Loucy (cell line): ENCODE data around the gene CFAP20.

Experiments used
- H2AFZ ChIP-seq: fragments of 200-600 bp; sonication (generic); 2 replicates; pipeline ENCODE4 v1.6.0; 2016; ENCODE audit warnings: antibody characterized with exemption, mild to moderate bottlenecking, low read length, moderate library complexity
- H3F3A ChIP-seq: fragments of 200-600 bp; 2 replicates; pipeline ENCODE4 v1.6.0; 2016; ENCODE audit warnings: antibody characterized with exemption, low read depth, mild to moderate bottlenecking
- H3K27me3 ChIP-seq: fragments of 200-600 bp; sonication (generic); 2 replicates; pipeline ENCODE4 v1.6.1; 2014; ENCODE audit warnings: low read length, mild to moderate bottlenecking; ENCODE audit not compliant: insufficient read depth, poor library complexity, severe bottlenecking
- H3K36me3 ChIP-seq: fragments of 200-600 bp; sonication (generic); 2 replicates; pipeline ENCODE4 v1.6.1; 2016; ENCODE audit warnings: low read length; ENCODE audit not compliant: insufficient read depth
- H3K4me1 ChIP-seq: fragments of 200-600 bp; sonication (generic); 2 replicates; pipeline ENCODE4 v1.5.1; 2014; ENCODE audit warnings: low read length, mild to moderate bottlenecking; ENCODE audit not compliant: insufficient read depth, poor library complexity, severe bottlenecking
- H3K4me2 ChIP-seq: fragments of 200-600 bp; sonication (generic); 2 replicates; pipeline ENCODE4 v1.6.0; 2014; ENCODE audit warnings: antibody characterized with exemption, low read length, low read depth, mild to moderate bottlenecking; ENCODE audit not compliant: poor library complexity, severe bottlenecking
- H3K4me3 ChIP-seq: fragments of 200-600 bp; sonication (generic); 2 replicates; pipeline ENCODE4 v1.5.1; 2014; ENCODE audit warnings: low read length, mild to moderate bottlenecking, mixed read lengths; ENCODE audit not compliant: poor library complexity, severe bottlenecking
- H3K79me2 ChIP-seq: fragments of 200-600 bp; sonication (generic); 2 replicates; pipeline ENCODE4 v1.6.1; 2014; ENCODE audit warnings: low read length; ENCODE audit not compliant: insufficient read depth
- H3K9ac ChIP-seq: fragments of 200-600 bp; sonication (generic); 2 replicates; pipeline ENCODE4 v1.6.0; 2014; ENCODE audit warnings: mild to moderate bottlenecking, low read depth, low read length, moderate library complexity; ENCODE audit not compliant: poor library complexity, severe bottlenecking
- H3K9me2 ChIP-seq: fragments of 200-600 bp; sonication (generic); replicated peaks from 2 replicates; pipeline ENCODE4 v1.6.1; 2016; ENCODE audit warnings: low read depth, low read length, mixed read lengths
- H3K9me3 ChIP-seq: fragments of 200-600 bp; sonication (generic); 2 replicates; pipeline ENCODE4 v1.6.1; 2014; ENCODE audit warnings: mild to moderate bottlenecking, antibody characterized with exemption, low read length, low read depth; ENCODE audit not compliant: insufficient read depth
- H4K20me1 ChIP-seq: fragments of 200-600 bp; sonication (generic); 2 replicates; pipeline ENCODE4 v1.6.0; 2014; ENCODE audit warnings: antibody characterized with exemption, low read length, mild to moderate bottlenecking; ENCODE audit not compliant: insufficient read depth, poor library complexity, severe bottlenecking
- CTCF ChIP-seq: fragments of 200-600 bp; sonication (generic); conservative IDR thresholded peaks from 2 replicates; pipeline ENCODE4 v1.5.1; 2014; ENCODE audit warnings: mild to moderate bottlenecking, antibody characterized with exemption, low read length
- EZH2phosphoT487 ChIP-seq: fragments of 200-600 bp; IDR thresholded peaks from 2 replicates; pipeline ENCODE4 v1.6.1; 2018; ENCODE audit warnings: antibody characterized with exemption, mild to moderate bottlenecking, moderate library complexity, borderline replicate concordance

The CFAP20 gene

DNA sequence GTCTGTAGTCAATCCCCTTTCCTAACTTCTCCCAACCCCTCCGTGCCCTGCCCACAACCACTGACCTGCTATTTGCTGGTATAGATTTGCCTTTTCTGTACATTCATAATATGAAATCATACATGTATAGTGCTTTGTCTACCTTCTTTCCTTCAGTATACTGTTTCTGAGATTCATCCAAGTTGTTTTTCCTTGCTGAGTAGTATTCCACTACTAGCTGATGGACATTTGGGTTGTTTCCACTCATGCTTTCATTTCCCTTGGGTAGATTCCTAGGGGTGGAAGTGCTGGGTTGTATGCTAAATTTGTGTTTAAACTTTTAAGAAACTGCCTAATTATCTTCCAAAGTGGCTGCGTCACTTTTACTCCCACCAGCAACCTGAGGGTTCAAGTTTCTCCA is 41.0 kb upstream of the CFAP20 start:
- TF ChIP-seq CTCF (no peak), EZH2phosphoT487 (no peak)
- H3K4me2 ChIP-seq: no peak overlapping the region
- H3K9me2 ChIP-seq: no peaks in the 10 kb centered on the region
- no peaks in the 10 kb centered on the region for H3K27me3 ChIP-seq
- H3K9ac ChIP-seq: no peak overlapping the region
- peaks cover 86% of the 10 kb centered on the region for H3K36me3 ChIP-seq
- no peaks in the 10 kb centered on the region for H3F3A ChIP-seq
- no peak overlapping the region for H3K4me3 ChIP-seq
- H3K4me1 ChIP-seq: no peaks in the 10 kb centered on the region
- H3K9me3 ChIP-seq: no peaks in the 10 kb centered on the region
- H3K79me2 ChIP-seq: peaks cover 6% of the 10 kb centered on the region; the same call in 1 of the 2 replicates
- H2AFZ ChIP-seq: no peak overlapping the region
- peaks cover 1% of the 10 kb centered on the region for H4K20me1 ChIP-seq

DNA sequence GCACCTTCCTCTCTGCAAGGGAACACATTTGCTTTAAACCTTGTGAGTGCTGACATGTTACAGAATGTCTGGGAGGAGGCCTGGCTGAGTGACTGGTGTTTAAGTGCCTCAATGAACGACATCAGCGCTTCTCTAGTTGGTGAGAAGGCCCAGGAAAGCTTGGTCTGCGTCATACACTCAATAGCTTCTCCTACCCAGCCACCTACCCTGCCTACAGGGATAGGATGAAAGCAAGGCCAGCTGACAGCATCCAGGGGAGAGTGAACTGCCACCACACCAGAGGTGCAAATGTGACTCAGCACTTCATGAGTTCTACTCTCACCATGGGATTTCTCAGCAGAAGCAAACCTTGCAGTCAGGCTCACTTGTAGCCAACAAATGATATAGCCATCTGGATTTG is 31.7 kb upstream of the CFAP20 start:
- H2AFZ ChIP-seq: no peak overlapping the region
- no peaks in the 10 kb centered on the region for H4K20me1 ChIP-seq
- no peak overlapping the region for H3K9ac ChIP-seq
- H3K79me2 ChIP-seq: no peaks in the 10 kb centered on the region
- H3K4me3 ChIP-seq: no peak overlapping the region
- no peaks in the 10 kb centered on the region for H3K9me2 ChIP-seq
- no peak overlapping the region for H3K4me2 ChIP-seq
- H3F3A ChIP-seq: no peaks in the 10 kb centered on the region
- H3K27me3 ChIP-seq: no peaks in the 10 kb centered on the region
- H3K4me1 ChIP-seq: no peaks in the 10 kb centered on the region
- TF ChIP-seq EZH2phosphoT487 (no peak), CTCF (no peak)
- peaks cover 67% of the 10 kb centered on the region for H3K36me3 ChIP-seq
- no peaks in the 10 kb centered on the region for H3K9me3 ChIP-seq

DNA sequence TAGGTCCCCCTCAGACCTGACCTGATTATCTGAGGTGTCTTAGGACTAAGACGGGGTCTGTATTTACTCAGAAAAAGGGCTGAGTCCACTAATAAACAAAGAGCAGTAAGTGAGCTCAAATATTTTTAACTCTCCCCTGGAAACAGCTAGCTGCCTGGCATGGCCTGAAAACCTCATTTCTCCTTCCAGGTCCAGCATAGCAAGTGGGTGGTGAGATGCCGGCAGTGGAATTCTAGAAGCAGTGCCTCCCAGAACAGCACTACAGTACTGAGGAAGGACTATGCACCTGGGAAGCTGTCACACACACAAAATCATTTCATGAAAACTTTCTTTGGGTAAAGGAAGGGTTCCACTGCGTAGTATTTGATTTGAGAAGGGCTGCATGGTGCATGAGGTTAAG is 29.5 kb upstream of the CFAP20 start:
- Histone ChIP-seq H3K4me2 (no peak overlapping the region), H3K9ac (no peak overlapping the region), H3K9me2 (no peaks in the 10 kb centered on the region), H2AFZ (no peak overlapping the region), H3K36me3 (peaks cover 46% of the 10 kb centered on the region; the same call in 1 of the 2 replicates), H3K27me3 (no peaks in the 10 kb centered on the region), H3F3A (no peaks in the 10 kb centered on the region), H3K9me3 (no peaks in the 10 kb centered on the region), H3K79me2 (no peaks in the 10 kb centered on the region), H3K4me1 (no peaks in the 10 kb centered on the region), H4K20me1 (no peaks in the 10 kb centered on the region), H3K4me3 (no peak overlapping the region)
- TF ChIP-seq EZH2phosphoT487 (no peak), CTCF (no peak)
